MM.1S (cell line): ENCODE results near the gene JUN.

ENCODE experiments used
- DNase-seq: peaks from one replicate; pipeline ENCODE4 v3.0.0-alpha.2; 2015
- H2AFZ ChIP-seq: fragments of 300-600 bp; sonication (generic); 2 replicates; pipeline ENCODE4 v1.6.0; 2016; ENCODE audit warnings: antibody characterized with exemption, low read length
- H3F3A ChIP-seq: fragments of 300-600 bp; sonication (generic); 2 replicates; pipeline ENCODE4 v1.6.1; 2016; ENCODE audit warnings: mild to moderate bottlenecking, antibody characterized with exemption, low read length, moderate library complexity, mixed read lengths; ENCODE audit not compliant: insufficient read depth
- H3K27ac ChIP-seq: fragments of 300-600 bp; sonication (generic); 2 replicates; pipeline ENCODE4 v1.5.1; 2016; ENCODE audit warnings: mild to moderate bottlenecking, low read length
- H3K27me3 ChIP-seq: fragments of 300-600 bp; sonication (generic); replicated peaks from 2 replicates; pipeline ENCODE4 v1.6.0; 2016; ENCODE audit warnings: low read length; ENCODE audit not compliant: insufficient read depth
- H3K36me3 ChIP-seq: fragments of 300-600 bp; sonication (generic); replicated peaks from 2 replicates; pipeline ENCODE4 v1.6.1; 2016; ENCODE audit warnings: mild to moderate bottlenecking, low read length, mixed read lengths; ENCODE audit not compliant: insufficient read depth
- H3K4me1 ChIP-seq: fragments of 300-600 bp; sonication (generic); 2 replicates; pipeline ENCODE4 v1.6.1; 2016; ENCODE audit warnings: low read length, mixed read lengths
- H3K4me2 ChIP-seq: fragments of 300-600 bp; sonication (generic); 2 replicates; pipeline ENCODE4 v1.6.0; 2016; ENCODE audit warnings: low read depth, low read length
- H3K4me3 ChIP-seq: fragments of 300-600 bp; sonication (generic); 2 replicates; pipeline ENCODE4 v1.5.1; 2016; ENCODE audit warnings: low read length, mixed read lengths
- H3K79me2 ChIP-seq: fragments of 300-600 bp; sonication (generic); 2 replicates; pipeline ENCODE4 v1.6.1; 2016; ENCODE audit warnings: mixed run types, low read length, mixed read lengths
- H3K9ac ChIP-seq: fragments of 300-600 bp; sonication (generic); 2 replicates; pipeline ENCODE4 v1.6.1; 2016; ENCODE audit warnings: low read length, mixed read lengths
- H3K9me2 ChIP-seq: fragments of 300-600 bp; sonication (generic); replicated peaks from 2 replicates; pipeline ENCODE4 v1.6.1; 2016; ENCODE audit warnings: mild to moderate bottlenecking, low read length, mixed read lengths; ENCODE audit not compliant: insufficient read depth
- H3K9me3 ChIP-seq: fragments of 300-600 bp; sonication (generic); replicated peaks from 2 replicates; pipeline ENCODE4 v1.6.1; 2016; ENCODE audit warnings: mild to moderate bottlenecking, low read length, mixed read lengths; ENCODE audit not compliant: insufficient read depth
- H4K20me1 ChIP-seq: fragments of 300-600 bp; sonication (generic); 2 replicates; pipeline ENCODE4 v1.6.1; 2016; ENCODE audit warnings: mild to moderate bottlenecking, low read length, moderate library complexity, mixed read lengths; ENCODE audit not compliant: insufficient read depth
- CTCF ChIP-seq: fragments of 300-600 bp; sonication (generic); IDR thresholded peaks from 2 replicates; pipeline ENCODE4 v1.5.1; 2016; ENCODE audit warnings: antibody characterized with exemption, low read length, mixed read lengths
- EZH2 ChIP-seq: fragments of 300-600 bp; sonication (generic); optimal IDR thresholded peaks from 2 replicates; pipeline ENCODE3; 2017; ENCODE audit warnings: low read depth, mild to moderate bottlenecking, antibody characterized with exemption, low read length, mixed read lengths
- EZH2phosphoT487 ChIP-seq: fragments of 300-600 bp; sonication (generic); IDR thresholded peaks from 2 replicates; pipeline ENCODE4 v1.6.1; 2018; ENCODE audit warnings: antibody characterized with exemption, low read length

Gene JUN

GRCh38 chr1:58754683-58755467 is 29.0 kb downstream of the JUN start:
- H3K9me3 ChIP-seq, result no peaks in the 10 kb centered on the region
- H3K27me3 ChIP-seq, result no peaks in the 10 kb centered on the region
- no peak overlapping the region for H3K9ac ChIP-seq
- no peak overlapping the region for H2AFZ ChIP-seq
- no peak for DNase-seq
- no peak overlapping the region for H3K27ac ChIP-seq
- TF ChIP-seq EZH2 (no peak), CTCF (no peak)
- no peaks in the 10 kb centered on the region for H3K4me1 ChIP-seq
- no peaks in the 10 kb centered on the region for H3K9me2 ChIP-seq
- no peaks in the 10 kb centered on the region for H3F3A ChIP-seq
- no peaks in the 10 kb centered on the region for H3K79me2 ChIP-seq
- H3K4me3 ChIP-seq, result no peak overlapping the region
- no peaks in the 10 kb centered on the region for H3K36me3 ChIP-seq
- H4K20me1 ChIP-seq, result no peaks in the 10 kb centered on the region
- no peak overlapping the region for H3K4me2 ChIP-seq

- Histone ChIP-seq H3K36me3 (no peaks in the 10 kb centered on the region), H4K20me1 (no peaks in the 10 kb centered on the region), H3K9me2 (no peaks in the 10 kb centered on the region), H3K4me3 (no peak overlapping the region), H3K27me3 (no peaks in the 10 kb centered on the region), H2AFZ (no peak overlapping the region), H3K9ac (no peak overlapping the region), H3K4me1 (no peaks in the 10 kb centered on the region), H3K27ac (no peak overlapping the region), H3K79me2 (no peaks in the 10 kb centered on the region), H3K9me3 (no peaks in the 10 kb centered on the region), H3F3A (no peaks in the 10 kb centered on the region), H3K4me2 (no peak overlapping the region)
- DNase-seq, result no peak
- TF ChIP-seq EZH2phosphoT487 (no peak), CTCF (no peak), EZH2 (no peak)
Observed at GRCh38 chr1:58754073-58754613, 29.7 kb downstream of the JUN start.

- Histone ChIP-seq H3K4me3 (no peak overlapping the region), H3K27ac (no peak overlapping the region), H3K36me3 (no peaks in the 10 kb centered on the region), H3K9me2 (no peaks in the 10 kb centered on the region), H2AFZ (no peak overlapping the region), H4K20me1 (no peaks in the 10 kb centered on the region), H3K4me2 (no peak overlapping the region), H3K79me2 (no peaks in the 10 kb centered on the region), H3F3A (no peaks in the 10 kb centered on the region), H3K9me3 (no peaks in the 10 kb centered on the region), H3K4me1 (no peaks in the 10 kb centered on the region), H3K27me3 (no peaks in the 10 kb centered on the region), H3K9ac (no peak overlapping the region)
- DNase-seq, result no peak
- TF ChIP-seq CTCF (no peak), EZH2 (no peak), EZH2phosphoT487 (no peak)
Observed at GRCh38 chr1:58753431-58753866, 30.4 kb downstream of the JUN start.
